ENCODE results near the gene B9D2.
"Not testable (repeated sequence)": the region's sequence is repeated elsewhere in the genome, so short reads cannot be mapped to it uniquely, and the experiment has no call there.

B9D2 gene

GRCh38 chr19:41372501-41372900 is 8.6 kb upstream of the B9D2 start:
- no peak for TF ChIP-seq CTCF (IDR thresholded peaks at IDR 0.05; ENCODE audit: low read depth, low read length, missing control alignments)
- in situ Hi-C loops (cut with HindIII; ENCODE audit: low pct_ligation_motif_present, low sequenced_read_pairs) = no loop called here
- Histone ChIP-seq H3K36me3 (replicated peaks) (no peaks in the 10 kb centered on the region), H3K4me3 (ENCODE audit: low read depth, low read length) (no peak overlapping the region), H3K27ac (no peak overlapping the region), H3K27me3 (replicated peaks) (no peaks in the 10 kb centered on the region)
- DNase-seq = no peak

- in situ Hi-C loops (cut with HindIII; ENCODE audit: low pct_ligation_motif_present, low sequenced_read_pairs) = no loop called here
- DNase-seq = no peak
- Histone ChIP-seq H3K27me3 (replicated peaks) (no peaks in the 10 kb centered on the region), H3K36me3 (replicated peaks) (no peaks in the 10 kb centered on the region), H3K4me3 (ENCODE audit: low read depth, low read length) (no peak overlapping the region), H3K27ac (no peak overlapping the region)
- TF ChIP-seq CTCF (IDR thresholded peaks at IDR 0.05; ENCODE audit: low read depth, low read length, missing control alignments) = no peak
Observed at GRCh38 chr19:41371541-41371940, 7.6 kb upstream of the B9D2 start.

- DNase-seq; H3K27ac ChIP-seq; H3K4me3 ChIP-seq (ENCODE audit: low read depth, low read length); H3K36me3 ChIP-seq (replicated peaks); in situ Hi-C loops (cut with HindIII; ENCODE audit: low pct_ligation_motif_present, low sequenced_read_pairs); H3K27me3 ChIP-seq (replicated peaks): not testable (repeated sequence)
Observed at GRCh38 chr19:41371119-41371518, 7.2 kb upstream of the B9D2 start.

- TF ChIP-seq CTCF (IDR thresholded peaks at IDR 0.05; ENCODE audit: low read depth, low read length, missing control alignments) = no peak
- Histone ChIP-seq H3K36me3 (replicated peaks) (no peaks in the 10 kb centered on the region), H3K27ac (no peak overlapping the region), H3K4me3 (ENCODE audit: low read depth, low read length) (no peak overlapping the region), H3K27me3 (replicated peaks) (no peaks in the 10 kb centered on the region)
- in situ Hi-C loops (cut with HindIII; ENCODE audit: low pct_ligation_motif_present, low sequenced_read_pairs) = no loop called here
- DNase-seq = no peak
Observed at GRCh38 chr19:41369769-41370168, 5.8 kb upstream of the B9D2 start.

- DNase-seq = peak; percentile 79
- TF ChIP-seq CTCF (IDR thresholded peaks at IDR 0.05; ENCODE audit: low read depth, low read length, missing control alignments) = no peak
- Histone ChIP-seq H3K36me3 (replicated peaks) (no peaks in the 10 kb centered on the region), H3K27ac (peak overlapping the region; percentile 50), H3K27me3 (replicated peaks) (no peaks in the 10 kb centered on the region), H3K4me3 (ENCODE audit: low read depth, low read length) (no peak overlapping the region)
- in situ Hi-C loops (cut with HindIII; ENCODE audit: low pct_ligation_motif_present, low sequenced_read_pairs) = no loop called here
Observed at GRCh38 chr19:41367848-41368301, 3.9 kb upstream of the B9D2 start.

- Histone ChIP-seq H3K4me3 (ENCODE audit: low read depth, low read length) (no peak overlapping the region), H3K36me3 (replicated peaks) (no peaks in the 10 kb centered on the region), H3K27ac (no peak overlapping the region), H3K27me3 (replicated peaks) (no peaks in the 10 kb centered on the region)
- DNase-seq = no peak
- in situ Hi-C loops (cut with HindIII; ENCODE audit: low pct_ligation_motif_present, low sequenced_read_pairs) = no loop called here
- TF ChIP-seq CTCF (IDR thresholded peaks at IDR 0.05; ENCODE audit: low read depth, low read length, missing control alignments) = peak; percentile 43
Observed at GRCh38 chr19:41366089-41366488, 2.1 kb upstream of the B9D2 start.
